HCT116 (cell line): ENCODE results near the gene RBM38. TPM values are rescaled to one million over a fixed set of nuclear protein-coding genes. Genes with fewer than 3 reads are reported as not detected.

ENCODE experiments used
- ATAC-seq: fragments of 200-7000 bp; cut with Tn5 transposase; 2 replicates; pipeline ENCODE4 v1.9.1; 2020; ENCODE audit warnings: mild to moderate bottlenecking, moderate library complexity
- BruUV-seq: library from RNA; stranded (reverse); fragments of 400-500 nt; replicated peaks from 2 replicates; lab custom pipeline; 2021; lab: Mats Ljungman, UMichigan
- CTCF ChIA-PET: fragments of 300-600 bp; sonication (Branson Sonifier 250); formaldehyde crosslinking; loops from one replicate; lab custom pipeline; 2021; ENCODE audit warnings: antibody characterized with exemption; lab: Charles Lee
- POLR2A ChIA-PET: fragments of 300-600, 350-600 bp; sonication (Branson Sonifier 250); formaldehyde crosslinking; loops from one replicate; lab custom pipeline; 2021; ENCODE audit warnings: antibody characterized with exemption; lab: Charles Lee
- RAD21 ChIA-PET, 2 experiments: fragments of 300-600 bp; sonication (Branson Sonifier 250); formaldehyde crosslinking; loops; one replicate each; lab custom pipeline; 2023; ENCODE audit warnings: low total read pairs in 2 of 2; ENCODE audit not compliant: uncharacterized antibody in 2 of 2, unreplicated experiment in 2 of 2, low non-redundant PET in 1 of 2; lab: Charles Lee
- DNase-seq: peaks from one replicate; pipeline ENCODE4 v3.0.0-alpha.2; 2010; ENCODE audit warnings: low read depth, low spot score
- H2AFZ ChIP-seq: fragments of 200-600 bp; shearing (Covaris generic), sonication (generic); 2 replicates; pipeline ENCODE4 v1.6.1; 2017; ENCODE audit warnings: low read depth, mixed run types, mixed read lengths, antibody characterized with exemption, low read length; ENCODE audit not compliant: poor library complexity, severe bottlenecking
- H3K27ac ChIP-seq: 2 replicates; pipeline ENCODE4 v1.5.1; 2012; ENCODE audit warnings: low read depth, low read length
- H3K27me3 ChIP-seq: fragments of 200-600 bp; sonication (generic); 2 replicates; pipeline ENCODE4 v1.6.1; 2016; ENCODE audit warnings: mixed run types, low read length, mixed read lengths; ENCODE audit not compliant: insufficient read depth
- H3K36me3 ChIP-seq, 2 experiments: fragments of 200-500 bp in 1 of 2; fragments of 200-600 bp in 1 of 2; sonication (Bioruptor generic) in 1 of 2; sonication (generic) in 1 of 2; 2 replicates each; pipeline versions ENCODE4 v1.5.1 to v1.6.1; 2014 to 2016; ENCODE audit warnings: low read length in 2 of 2, inconsistent platforms in 1 of 2, mixed read lengths in 1 of 2, mixed run types in 1 of 2; ENCODE audit not compliant: insufficient read depth in 2 of 2, control insufficient read depth in 1 of 2
- H3K4me1 ChIP-seq, 2 experiments: fragments of 200-600 bp in 1 of 2; sonication (generic) in 1 of 2; 2 replicates each; pipeline versions ENCODE4 v1.5.1 to v1.6.1; 2012 to 2017; ENCODE audit warnings: low read length in 2 of 2, inconsistent platforms in 1 of 2, mild to moderate bottlenecking in 1 of 2, mixed read lengths in 1 of 2, mixed run types in 1 of 2, moderate library complexity in 1 of 2; ENCODE audit not compliant: insufficient read depth in 2 of 2, control insufficient read depth in 1 of 2
- H3K4me2 ChIP-seq: fragments of 200-600 bp; sonication (generic); 2 replicates; pipeline ENCODE4 v1.6.1; 2017; ENCODE audit warnings: mixed run types, low read length, mixed read lengths
- H3K4me3 ChIP-seq, 2 experiments: fragments of 200-600 bp in 1 of 2; sonication (generic) in 1 of 2; replicated peaks in 1 of 2; 2 replicates each; pipeline ENCODE4 v1.5.1; 2011 to 2016; ENCODE audit warnings: low read length in 2 of 2, control low read depth in 1 of 2, low read depth in 1 of 2, mild to moderate bottlenecking in 1 of 2, mixed read lengths in 1 of 2, mixed run types in 1 of 2
- H3K79me2 ChIP-seq: fragments of 200-600 bp; sonication (generic); 2 replicates; pipeline ENCODE4 v1.6.1; 2017; ENCODE audit warnings: mild to moderate bottlenecking, mixed run types, low read length, moderate library complexity, mixed read lengths; ENCODE audit not compliant: insufficient read depth
- H3K9ac ChIP-seq: fragments of 200-600 bp; sonication (generic); 2 replicates; pipeline ENCODE4 v1.6.1; 2016; ENCODE audit warnings: low read length, mixed read lengths
- H3K9me2 ChIP-seq: fragments of 200-600 bp; sonication (generic), shearing (Covaris generic); 2 replicates; pipeline ENCODE4 v1.6.1; 2017; ENCODE audit warnings: mixed run types, mild to moderate bottlenecking, moderate library complexity; ENCODE audit not compliant: insufficient read depth
- H3K9me3 ChIP-seq, 2 experiments: fragments of 200-500 bp in 1 of 2; fragments of 200-600 bp in 1 of 2; sonication (Bioruptor generic) in 1 of 2; sonication (generic) in 1 of 2; 2 replicates each; pipeline ENCODE4 v1.6.1; 2014 to 2017; ENCODE audit warnings: low read length in 2 of 2, mixed read lengths in 2 of 2, inconsistent platforms in 1 of 2, low read depth in 1 of 2, mild to moderate bottlenecking in 1 of 2, mixed run types in 1 of 2, moderate library complexity in 1 of 2; ENCODE audit not compliant: control insufficient read depth in 1 of 2, insufficient read depth in 1 of 2
- H4K20me1 ChIP-seq: fragments of 200-600 bp; sonication (generic), shearing (Covaris generic); 2 replicates; pipeline ENCODE4 v1.6.1; 2017; ENCODE audit warnings: mixed run types, mild to moderate bottlenecking, moderate library complexity; ENCODE audit not compliant: insufficient read depth
- ATF3 ChIP-seq: IDR thresholded peaks from 2 replicates; pipeline ENCODE4 v1.6.1; 2012
- CBX3 ChIP-seq: IDR thresholded peaks from 2 replicates; pipeline ENCODE4 v1.6.1; 2012; ENCODE audit warnings: low read depth
- EGR1 ChIP-seq: IDR thresholded peaks from 2 replicates; pipeline ENCODE4 v1.6.1; 2012; ENCODE audit warnings: low read depth
- ELF1 ChIP-seq: IDR thresholded peaks from 2 replicates; pipeline ENCODE4 v1.6.1; 2012; ENCODE audit warnings: low read depth, borderline replicate concordance
- EZH2 ChIP-seq: fragments of 200-600 bp; sonication (generic); IDR thresholded peaks from 2 replicates; pipeline ENCODE4 v1.6.1; 2017; ENCODE audit warnings: antibody characterized with exemption, mixed run types
- FOSL1 ChIP-seq: IDR thresholded peaks from 2 replicates; pipeline ENCODE4 v1.6.1; 2012; ENCODE audit warnings: low read depth
- JUND ChIP-seq: IDR thresholded peaks from 2 replicates; pipeline ENCODE4 v1.6.1; 2012
- POLR2A ChIP-seq: IDR thresholded peaks from 2 replicates; pipeline ENCODE4 v1.7.0; 2011; ENCODE audit warnings: borderline replicate concordance; ENCODE audit not compliant: insufficient read depth, insufficient read length; ENCODE audit errors: extremely low read depth
- POLR2AphosphoS5 ChIP-seq: IDR thresholded peaks from 2 replicates; pipeline ENCODE4 v1.6.1; 2011; ENCODE audit warnings: mild to moderate bottlenecking, low read depth, low read length, moderate library complexity
- RAD21 ChIP-seq: IDR thresholded peaks from 2 replicates; pipeline ENCODE4 v1.6.1; 2012; ENCODE audit warnings: low read depth, mild to moderate bottlenecking
- REST ChIP-seq: IDR thresholded peaks from 2 replicates; pipeline ENCODE4 v1.6.1; 2012; ENCODE audit warnings: low read depth
- SIN3A ChIP-seq: IDR thresholded peaks from 2 replicates; pipeline ENCODE4 v1.6.1; 2012; ENCODE audit warnings: low read depth
- SP1 ChIP-seq: IDR thresholded peaks from 2 replicates; pipeline ENCODE4 v1.6.1; 2012; ENCODE audit warnings: low read depth
- SRF ChIP-seq: IDR thresholded peaks from 2 replicates; pipeline ENCODE4 v1.6.1; 2012; ENCODE audit warnings: low read depth
- TCF7L2 ChIP-seq: IDR thresholded peaks from 2 replicates; pipeline ENCODE4 v1.7.0; 2011; ENCODE audit warnings: borderline replicate concordance, inconsistent platforms; ENCODE audit not compliant: insufficient read depth, insufficient read length; ENCODE audit errors: extremely low read depth
- YY1 ChIP-seq: IDR thresholded peaks from 2 replicates; pipeline ENCODE4 v1.6.1; 2011; ENCODE audit warnings: low read length, low read depth, moderate library complexity, mild to moderate bottlenecking; ENCODE audit not compliant: insufficient replicate concordance; ENCODE audit errors: extremely low read depth
- ZBTB33 ChIP-seq: IDR thresholded peaks from 2 replicates; pipeline ENCODE4 v1.6.1; 2011; ENCODE audit warnings: mild to moderate bottlenecking, low read length, moderate library complexity; ENCODE audit not compliant: insufficient replicate concordance; ENCODE audit errors: extremely low read depth
- ZFX ChIP-seq: fragments of 450-650 bp; IDR thresholded peaks from 2 replicates; pipeline ENCODE4 v1.6.1; 2017
- ZNF274 ChIP-seq: fragments of 200-500 bp; sonication (Bioruptor generic); IDR thresholded peaks from 2 replicates; pipeline ENCODE4 v1.6.1; 2014; ENCODE audit warnings: mild to moderate bottlenecking, low read depth, low read length, inconsistent platforms
- intact Hi-C: fragments of 100-400 bp; cut with micrococcal nuclease; formaldehyde crosslinking; loops from 2 replicates; pipeline ENCODE4 v1.10.0; 2022
- total RNA-seq: library from RNA; stranded (reverse); gene quantifications from one replicate; pipeline ENCODE4 v1.2.1, GENCODE V29; 2021; ENCODE audit not compliant: unreplicated experiment
- TF ChIP-seq, protein P1 (sequence below), 3 experiments: fragments of 200-600 bp in 1 of 3; sonication (generic) in 1 of 3; IDR thresholded peaks in 2 of 3; conservative IDR thresholded peaks in 1 of 3; 2 replicates each; pipeline ENCODE4 v1.5.1; 2012 to 2017; ENCODE audit warnings: low read depth in 2 of 3, low read length in 2 of 3, antibody characterized with exemption in 1 of 3, borderline replicate concordance in 1 of 3, control low read depth in 1 of 3, mild to moderate bottlenecking in 1 of 3, mixed read lengths in 1 of 3, mixed run types in 1 of 3, moderate library complexity in 1 of 3; ENCODE audit not compliant: insufficient read depth in 1 of 3

Gene RBM38
- total RNA-seq, 1 experiment from 2014 or later: 36.2 TPM

- Histone ChIP-seq H3K4me3 (no peak overlapping the region), H3K9me3 (peaks cover 0 to 5% of the 10 kb centered on the region in 2 experiments; a peak in 1 of 4 replicates), H3K9me2 (no peaks in the 10 kb centered on the region), H3K4me1 (peaks cover 25 to 26% of the 10 kb centered on the region in 2 experiments), H2AFZ (no peak overlapping the region), H3K27me3 (no peaks in the 10 kb centered on the region), H3K79me2 (no peaks in the 10 kb centered on the region), H3K4me2 (no peak overlapping the region), H3K27ac (no peak overlapping the region; the same call in 1 of the 2 replicates), H4K20me1 (no peaks in the 10 kb centered on the region), H3K36me3 (no peaks in the 10 kb centered on the region), H3K9ac (no peak overlapping the region)
- BruUV-seq: no TSS peak
- ChIA-PET POLR2A (no interaction called here), CTCF (no interaction called here), RAD21 (no interaction called here)
- no peak for DNase-seq
- no peak for ATAC-seq
- intact Hi-C loops: no loop called here
- no peak for TF ChIP-seq SP1
- TF ChIP-seq ZNF274: no peak
- no peak for TF ChIP-seq SRF
- TF ChIP-seq ZBTB33: no peak
- TF ChIP-seq EZH2: no peak
- TF ChIP-seq SIN3A: no peak
- TF ChIP-seq POLR2AphosphoS5: no peak
- TF ChIP-seq FOSL1: no peak
- TF ChIP-seq ATF3: no peak
- no peak for TF ChIP-seq POLR2A
- TF ChIP-seq, protein P1, sequence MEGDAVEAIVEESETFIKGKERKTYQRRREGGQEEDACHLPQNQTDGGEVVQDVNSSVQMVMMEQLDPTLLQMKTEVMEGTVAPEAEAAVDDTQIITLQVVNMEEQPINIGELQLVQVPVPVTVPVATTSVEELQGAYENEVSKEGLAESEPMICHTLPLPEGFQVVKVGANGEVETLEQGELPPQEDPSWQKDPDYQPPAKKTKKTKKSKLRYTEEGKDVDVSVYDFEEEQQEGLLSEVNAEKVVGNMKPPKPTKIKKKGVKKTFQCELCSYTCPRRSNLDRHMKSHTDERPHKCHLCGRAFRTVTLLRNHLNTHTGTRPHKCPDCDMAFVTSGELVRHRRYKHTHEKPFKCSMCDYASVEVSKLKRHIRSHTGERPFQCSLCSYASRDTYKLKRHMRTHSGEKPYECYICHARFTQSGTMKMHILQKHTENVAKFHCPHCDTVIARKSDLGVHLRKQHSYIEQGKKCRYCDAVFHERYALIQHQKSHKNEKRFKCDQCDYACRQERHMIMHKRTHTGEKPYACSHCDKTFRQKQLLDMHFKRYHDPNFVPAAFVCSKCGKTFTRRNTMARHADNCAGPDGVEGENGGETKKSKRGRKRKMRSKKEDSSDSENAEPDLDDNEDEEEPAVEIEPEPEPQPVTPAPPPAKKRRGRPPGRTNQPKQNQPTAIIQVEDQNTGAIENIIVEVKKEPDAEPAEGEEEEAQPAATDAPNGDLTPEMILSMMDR (IDR thresholded peaks at IDR 0.05 in 2 of 3, conservative IDR thresholded peaks at IDR 0.05 in 1 of 3; ENCODE audit: borderline replicate concordance in 1 of 3, insufficient read depth in 1 of 3, low read depth in 2 of 3, low read length in 2 of 3): no peak
- TF ChIP-seq TCF7L2: no peak
- no peak for TF ChIP-seq RAD21
- no peak for TF ChIP-seq CBX3
- TF ChIP-seq EGR1: no peak
- TF ChIP-seq YY1: no peak
- TF ChIP-seq ELF1: no peak
- TF ChIP-seq REST: no peak
- TF ChIP-seq JUND: no peak
- TF ChIP-seq ZFX: no peak
These were observed 49.7 kb downstream of the RBM38 start for GRCh38 chr20:57440678-57441509.
